ENCODE data around the gene IL21R.
"Not testable (repeated sequence)": the region's sequence is repeated elsewhere in the genome, so short reads cannot be mapped to it uniquely, and the experiment has no call there.

The IL21R gene

DNA sequence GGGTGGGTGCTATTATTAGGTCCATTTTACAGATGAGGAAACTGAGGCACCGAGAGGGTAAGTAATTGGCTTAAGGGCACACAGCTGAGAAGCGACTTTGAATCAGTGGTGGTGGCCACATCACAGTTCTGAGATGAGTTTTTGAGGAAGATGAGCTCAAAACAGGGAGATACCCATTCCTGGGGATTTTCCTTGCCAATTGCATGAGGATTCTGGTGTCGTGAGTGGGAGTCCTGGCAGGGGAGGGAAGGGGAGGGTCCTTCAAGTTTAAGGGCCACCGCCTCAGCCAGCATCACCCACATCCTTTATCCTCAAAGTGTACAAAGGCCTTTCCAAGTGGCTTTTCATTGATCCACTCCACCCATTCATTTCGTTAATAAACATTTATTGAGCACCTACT is 45.3 kb downstream of the IL21R start:
- DNase-seq = no peak

DNA sequence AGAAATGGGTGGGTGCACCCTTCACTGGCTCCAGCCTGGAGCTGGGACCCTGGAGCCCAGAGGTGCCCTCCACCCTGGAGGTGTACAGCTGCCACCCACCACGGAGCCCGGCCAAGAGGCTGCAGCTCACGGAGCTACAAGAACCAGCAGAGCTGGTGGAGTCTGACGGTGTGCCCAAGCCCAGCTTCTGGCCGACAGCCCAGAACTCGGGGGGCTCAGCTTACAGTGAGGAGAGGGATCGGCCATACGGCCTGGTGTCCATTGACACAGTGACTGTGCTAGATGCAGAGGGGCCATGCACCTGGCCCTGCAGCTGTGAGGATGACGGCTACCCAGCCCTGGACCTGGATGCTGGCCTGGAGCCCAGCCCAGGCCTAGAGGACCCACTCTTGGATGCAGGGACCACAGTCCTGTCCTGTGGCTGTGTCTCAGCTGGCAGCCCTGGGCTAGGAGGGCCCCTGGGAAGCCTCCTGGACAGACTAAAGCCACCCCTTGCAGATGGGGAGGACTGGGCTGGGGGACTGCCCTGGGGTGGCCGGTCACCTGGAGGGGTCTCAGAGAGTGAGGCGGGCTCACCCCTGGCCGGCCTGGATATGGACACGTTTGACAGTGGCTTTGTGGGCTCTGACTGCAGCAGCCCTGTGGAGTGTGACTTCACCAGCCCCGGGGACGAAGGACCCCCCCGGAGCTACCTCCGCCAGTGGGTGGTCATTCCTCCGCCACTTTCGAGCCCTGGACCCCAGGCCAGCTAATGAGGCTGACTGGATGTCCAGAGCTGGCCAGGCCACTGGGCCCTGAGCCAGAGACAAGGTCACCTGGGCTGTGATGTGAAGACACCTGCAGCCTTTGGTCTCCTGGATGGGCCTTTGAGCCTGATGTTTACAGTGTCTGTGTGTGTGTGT is 46.8 kb downstream of the IL21R start:
- DNase-seq = no peak

DNA sequence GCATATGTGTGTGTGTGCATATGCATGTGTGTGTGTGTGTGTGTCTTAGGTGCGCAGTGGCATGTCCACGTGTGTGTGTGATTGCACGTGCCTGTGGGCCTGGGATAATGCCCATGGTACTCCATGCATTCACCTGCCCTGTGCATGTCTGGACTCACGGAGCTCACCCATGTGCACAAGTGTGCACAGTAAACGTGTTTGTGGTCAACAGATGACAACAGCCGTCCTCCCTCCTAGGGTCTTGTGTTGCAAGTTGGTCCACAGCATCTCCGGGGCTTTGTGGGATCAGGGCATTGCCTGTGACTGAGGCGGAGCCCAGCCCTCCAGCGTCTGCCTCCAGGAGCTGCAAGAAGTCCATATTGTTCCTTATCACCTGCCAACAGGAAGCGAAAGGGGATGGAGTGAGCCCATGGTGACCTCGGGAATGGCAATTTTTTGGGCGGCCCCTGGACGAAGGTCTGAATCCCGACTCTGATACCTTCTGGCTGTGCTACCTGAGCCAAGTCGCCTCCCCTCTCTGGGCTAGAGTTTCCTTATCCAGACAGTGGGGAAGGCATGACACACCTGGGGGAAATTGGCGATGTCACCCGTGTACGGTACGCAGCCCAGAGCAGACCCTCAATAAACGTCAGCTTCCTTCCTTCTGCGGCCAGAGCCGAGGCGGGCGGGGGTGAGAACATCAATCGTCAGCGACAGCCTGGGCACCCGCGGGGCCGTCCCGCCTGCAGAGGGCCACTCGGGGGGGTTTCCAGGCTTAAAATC is 47.6 kb downstream of the IL21R start:
- peak; percentile 64 for DNase-seq

DNA sequence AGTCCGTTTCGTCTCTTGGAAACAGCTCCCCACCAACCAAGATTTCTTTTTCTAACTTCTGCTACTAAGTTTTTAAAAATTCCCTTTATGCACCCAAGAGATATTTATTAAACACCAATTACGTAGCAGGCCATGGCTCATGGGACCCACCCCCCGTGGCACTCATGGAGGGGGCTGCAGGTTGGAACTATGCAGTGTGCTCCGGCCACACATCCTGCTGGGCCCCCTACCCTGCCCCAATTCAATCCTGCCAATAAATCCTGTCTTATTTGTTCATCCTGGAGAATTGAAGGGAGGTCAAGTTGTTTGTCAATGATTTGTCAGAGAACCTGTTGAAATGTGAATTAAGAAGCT is 48.2 kb downstream of the IL21R start:
- DNase-seq = no peak

DNA sequence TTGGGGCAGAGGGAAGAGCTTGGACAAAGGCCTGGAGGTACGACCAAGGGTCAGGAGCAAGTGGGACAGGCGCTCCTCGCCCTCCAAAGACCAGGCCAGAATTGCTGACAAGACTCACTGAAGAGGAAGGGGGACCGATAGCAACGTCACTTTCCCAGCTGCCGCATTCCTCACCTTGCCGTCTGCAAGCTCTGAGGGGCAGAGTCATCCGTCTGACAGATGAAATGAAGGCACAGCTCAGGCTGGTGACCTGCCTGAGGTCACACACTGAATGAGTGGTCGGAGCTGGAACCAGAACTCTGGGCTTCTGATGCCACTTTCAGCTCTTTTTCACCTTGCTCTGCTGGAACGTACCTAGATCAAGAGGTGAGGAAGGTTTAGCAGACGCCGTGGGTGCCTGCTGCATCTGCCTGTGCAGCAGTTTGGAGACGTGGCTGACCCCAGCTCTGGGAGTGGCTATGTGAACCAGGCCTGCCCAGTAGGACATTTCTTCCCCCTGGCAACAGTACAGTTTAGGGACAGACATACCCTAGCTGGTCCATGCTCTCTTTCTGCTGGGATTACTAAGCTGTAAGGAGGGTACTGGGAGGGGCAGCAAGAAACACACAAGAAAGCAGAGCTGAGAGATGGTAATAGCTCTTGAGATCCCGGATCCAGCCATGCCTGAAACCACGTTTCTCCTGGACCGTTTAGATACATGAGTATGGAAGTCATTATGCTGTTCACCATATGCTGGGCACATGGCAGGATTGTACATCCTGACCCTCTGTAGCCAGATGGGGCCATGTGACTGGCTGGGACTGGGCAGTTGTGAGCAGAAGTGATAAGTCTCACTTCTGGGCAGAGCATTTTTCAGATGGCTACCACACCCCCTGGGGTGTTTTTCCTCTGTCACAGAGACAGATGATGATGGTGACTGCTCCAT is 50.9 kb downstream of the IL21R start:
- no peak for DNase-seq

DNA sequence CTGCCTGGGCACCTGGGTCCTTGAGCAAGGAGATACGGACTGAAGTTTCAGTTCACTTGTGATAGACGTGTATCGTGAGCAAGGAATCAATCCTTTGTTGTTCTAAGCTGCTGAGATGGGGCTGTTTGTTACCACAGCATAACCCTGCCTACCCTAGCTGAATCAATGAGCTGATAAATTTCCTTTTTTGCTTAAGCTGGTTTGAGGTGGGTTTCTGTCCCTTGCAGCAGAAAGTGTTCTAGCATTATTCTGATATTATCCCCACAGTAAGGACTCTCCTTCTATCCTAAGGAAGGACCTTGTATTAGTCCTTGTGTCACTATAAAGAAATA is 51.5 kb downstream of the IL21R start:
- no peak for DNase-seq

DNA sequence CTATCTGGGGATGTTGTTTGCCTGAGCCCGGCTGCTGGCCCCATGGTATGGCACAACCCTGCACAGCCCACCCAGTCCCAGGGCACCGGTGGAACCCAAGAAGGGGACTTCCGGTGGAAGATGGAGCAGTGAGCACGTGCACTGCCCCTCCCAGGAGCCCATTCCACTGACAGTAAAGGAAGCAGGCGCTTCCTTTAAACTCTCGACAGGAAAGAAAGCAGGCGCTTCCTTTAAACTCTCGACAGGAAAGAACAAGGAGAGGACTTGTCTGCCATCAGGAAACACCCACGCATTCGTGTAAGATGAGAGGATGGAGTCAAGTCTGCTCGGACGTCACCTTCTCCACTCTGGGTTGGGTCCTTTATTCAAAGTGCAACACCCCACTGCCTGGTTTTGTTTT is 53.7 kb downstream of the IL21R start:
- no peak for DNase-seq

DNA sequence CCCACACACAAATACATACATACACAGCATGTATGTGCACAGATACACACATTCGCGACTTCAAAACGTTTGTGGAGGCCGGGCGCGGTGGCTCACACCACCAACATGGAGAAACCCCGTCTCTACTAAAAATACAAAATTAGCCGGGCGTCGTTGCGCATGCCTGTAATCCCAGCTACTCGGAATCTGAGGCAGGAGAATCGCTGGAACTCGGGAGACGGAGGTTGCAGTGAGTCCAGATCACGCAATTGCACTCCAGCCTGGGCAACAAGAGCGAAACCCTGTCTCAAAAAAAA is 55.6 kb downstream of the IL21R start:
- not testable (repeated sequence) for DNase-seq

DNA sequence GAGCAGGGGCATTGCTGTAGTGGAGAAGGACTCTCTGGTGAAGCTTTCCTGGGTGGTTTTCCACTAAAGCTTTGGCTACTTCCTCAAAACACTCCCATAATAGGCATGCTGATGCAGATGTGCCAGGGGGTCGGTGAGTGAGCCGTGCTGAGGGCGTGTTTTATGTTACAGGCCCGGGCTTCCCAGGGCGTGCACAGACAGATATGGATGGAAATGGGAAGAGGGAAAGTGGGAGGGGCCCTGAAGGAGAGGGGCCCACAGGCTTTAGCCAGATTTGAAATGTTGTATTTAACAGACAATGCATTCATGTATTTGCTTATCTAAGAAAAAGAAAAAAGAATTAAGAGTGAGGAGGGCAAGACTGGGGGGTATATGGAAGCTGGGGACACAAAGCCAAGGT is 56.3 kb downstream of the IL21R start:
- DNase-seq = no peak

DNA sequence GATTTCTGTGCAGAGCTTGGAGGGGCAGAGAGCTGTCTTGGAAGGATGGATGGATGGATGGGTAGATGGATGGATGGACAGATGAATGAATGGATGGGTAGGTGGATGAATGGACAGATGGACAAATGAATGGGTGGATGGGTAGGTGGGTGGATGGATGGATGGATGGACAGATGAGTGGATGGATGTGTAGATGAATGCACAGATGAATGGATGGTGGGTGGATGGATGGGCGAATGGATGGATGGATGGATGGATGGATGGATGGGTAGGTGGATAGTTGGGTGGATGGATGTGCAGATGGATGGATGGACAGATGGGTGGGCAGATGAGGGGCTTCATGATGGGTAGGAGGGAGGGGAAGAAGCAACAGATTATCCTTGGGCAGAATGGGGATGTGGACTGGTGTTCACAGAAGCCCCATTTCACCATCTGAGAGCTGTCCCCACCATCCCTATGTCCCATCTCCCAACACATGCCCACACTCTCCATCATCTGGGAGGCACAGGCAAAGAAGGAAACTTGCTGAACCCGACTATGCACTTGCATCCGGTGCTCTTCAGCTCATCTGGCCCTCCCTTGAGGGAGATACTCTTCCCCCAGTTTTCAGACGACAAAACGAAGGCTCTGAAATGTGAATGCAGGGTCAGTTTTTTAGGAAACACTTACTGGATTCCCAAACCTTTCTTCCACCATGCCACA is 57.2 kb downstream of the IL21R start:
- DNase-seq = no peak

DNA sequence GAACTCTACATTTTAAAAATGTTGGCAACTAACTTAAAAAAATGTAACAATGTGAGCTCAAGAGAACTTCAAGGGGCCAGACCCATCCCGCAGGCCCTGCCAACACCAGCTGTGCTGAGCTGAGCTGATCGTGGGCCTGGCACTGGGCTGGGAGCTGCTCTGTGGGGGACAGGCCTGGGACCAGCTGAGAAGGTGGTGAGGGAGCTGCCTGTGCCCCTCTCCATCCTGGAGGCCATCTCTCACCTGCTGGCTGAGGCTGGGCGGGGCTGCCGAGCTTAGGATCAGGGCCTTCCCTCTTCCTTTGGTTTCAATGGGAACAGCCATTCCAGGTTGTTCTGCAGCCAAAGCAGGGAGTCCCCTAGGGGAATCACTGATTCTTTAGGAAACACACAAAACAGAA is 58.2 kb downstream of the IL21R start:
- no peak for DNase-seq

DNA sequence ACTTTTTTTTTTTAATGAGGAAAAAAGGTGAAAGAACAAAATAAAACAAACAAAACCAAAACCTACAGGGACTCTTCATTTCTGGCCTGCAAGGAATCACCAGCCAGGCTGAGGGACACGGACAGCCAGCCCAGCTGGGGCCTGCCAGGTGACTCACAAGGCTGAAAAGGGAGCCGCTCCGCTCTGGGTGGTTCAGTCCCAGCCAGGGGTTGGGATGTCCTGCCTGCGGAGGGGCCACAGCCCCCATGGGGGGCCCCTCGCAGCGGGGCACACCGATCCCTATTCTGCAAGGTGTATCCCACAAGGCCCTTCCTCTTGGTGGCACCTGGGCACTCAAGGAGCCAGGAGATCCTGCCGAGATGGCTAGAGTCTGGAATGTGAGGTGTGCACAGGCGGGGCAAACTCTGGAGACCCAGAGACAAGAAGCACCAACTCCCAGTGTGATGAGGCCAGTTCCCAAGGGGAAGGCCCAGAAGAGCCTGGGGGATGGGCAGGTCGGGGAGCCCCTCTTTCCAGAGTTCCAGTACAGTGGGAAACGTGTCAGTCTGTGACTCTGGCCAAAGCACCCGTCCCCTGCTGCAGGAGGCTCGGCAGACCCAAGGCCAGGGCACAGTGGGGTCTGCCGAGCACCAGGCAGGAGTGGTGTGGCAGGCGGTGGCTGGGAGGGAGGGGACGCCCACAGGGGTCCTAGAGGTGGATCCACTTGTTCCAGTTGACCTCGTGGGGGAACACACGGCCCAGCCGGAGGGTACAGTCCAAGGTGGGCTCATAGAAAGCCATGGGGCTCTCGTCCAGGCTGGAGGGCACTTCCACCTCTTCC is 58.9 kb downstream of the IL21R start:
- DNase-seq = no peak

DNA sequence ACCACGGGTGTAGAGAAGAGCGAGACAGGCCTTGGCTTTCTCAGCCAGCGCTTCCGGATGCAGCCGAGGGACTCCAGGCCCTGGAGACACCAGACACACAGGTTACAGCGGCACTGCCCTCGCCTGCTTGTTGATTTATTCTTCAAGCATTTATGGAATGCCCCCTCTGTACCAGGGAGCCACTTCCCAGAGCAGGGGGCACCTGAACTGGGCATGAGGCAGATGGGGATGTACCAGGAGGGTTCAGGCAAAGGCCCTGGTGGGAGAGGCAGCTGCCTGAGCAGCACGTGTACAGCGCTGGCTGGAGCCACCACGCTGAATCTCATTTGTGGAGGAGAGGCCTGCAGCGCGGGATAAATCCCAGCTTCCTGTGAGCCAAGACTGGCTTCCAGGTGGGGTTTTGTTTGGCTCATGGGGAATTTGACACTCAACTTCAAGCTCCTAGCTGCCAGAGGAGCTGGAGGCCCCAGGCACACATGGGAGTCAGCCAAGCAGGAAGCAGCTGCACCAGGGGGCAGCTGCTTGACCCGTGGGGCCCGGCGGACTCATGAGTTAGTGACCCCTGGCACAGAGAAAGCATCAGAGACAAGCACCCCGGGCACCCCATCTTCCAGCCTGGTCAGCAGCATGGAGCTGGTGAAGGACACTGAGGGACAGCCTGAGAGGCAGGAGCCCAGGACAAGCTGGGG is 59.7 kb downstream of the IL21R start:
- no peak for DNase-seq

DNA sequence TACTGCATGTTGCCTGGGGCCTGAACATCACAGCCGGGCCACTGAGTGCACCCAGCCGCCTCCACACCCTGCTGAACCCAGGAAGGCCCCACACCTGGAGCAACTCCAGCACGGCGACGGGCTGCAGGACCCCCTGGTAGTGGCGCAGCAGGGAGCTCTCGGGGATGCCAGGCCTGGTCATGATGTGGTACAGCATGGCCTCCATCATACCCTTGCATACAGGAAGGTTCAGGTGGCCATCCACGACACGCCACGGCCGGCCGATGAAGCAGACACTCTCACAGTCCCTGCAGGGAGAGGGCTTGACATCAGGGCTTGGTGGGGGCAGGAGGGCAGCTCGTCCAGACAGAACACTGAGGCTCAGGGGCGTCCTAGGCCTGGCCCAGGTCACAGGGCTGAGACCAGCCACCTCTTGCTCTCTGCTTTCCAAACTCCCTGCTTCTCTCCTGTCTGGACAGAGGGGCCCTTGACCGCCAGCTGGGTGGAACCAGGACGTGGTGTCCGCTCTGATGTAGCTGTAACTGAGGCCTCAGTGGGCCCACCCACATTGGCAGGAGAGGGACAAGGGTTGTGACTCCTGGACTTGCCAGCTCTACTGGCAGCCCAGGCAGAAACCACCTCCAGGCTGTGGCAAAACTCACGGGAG is 60.3 kb downstream of the IL21R start:
- DNase-seq = no peak

DNA sequence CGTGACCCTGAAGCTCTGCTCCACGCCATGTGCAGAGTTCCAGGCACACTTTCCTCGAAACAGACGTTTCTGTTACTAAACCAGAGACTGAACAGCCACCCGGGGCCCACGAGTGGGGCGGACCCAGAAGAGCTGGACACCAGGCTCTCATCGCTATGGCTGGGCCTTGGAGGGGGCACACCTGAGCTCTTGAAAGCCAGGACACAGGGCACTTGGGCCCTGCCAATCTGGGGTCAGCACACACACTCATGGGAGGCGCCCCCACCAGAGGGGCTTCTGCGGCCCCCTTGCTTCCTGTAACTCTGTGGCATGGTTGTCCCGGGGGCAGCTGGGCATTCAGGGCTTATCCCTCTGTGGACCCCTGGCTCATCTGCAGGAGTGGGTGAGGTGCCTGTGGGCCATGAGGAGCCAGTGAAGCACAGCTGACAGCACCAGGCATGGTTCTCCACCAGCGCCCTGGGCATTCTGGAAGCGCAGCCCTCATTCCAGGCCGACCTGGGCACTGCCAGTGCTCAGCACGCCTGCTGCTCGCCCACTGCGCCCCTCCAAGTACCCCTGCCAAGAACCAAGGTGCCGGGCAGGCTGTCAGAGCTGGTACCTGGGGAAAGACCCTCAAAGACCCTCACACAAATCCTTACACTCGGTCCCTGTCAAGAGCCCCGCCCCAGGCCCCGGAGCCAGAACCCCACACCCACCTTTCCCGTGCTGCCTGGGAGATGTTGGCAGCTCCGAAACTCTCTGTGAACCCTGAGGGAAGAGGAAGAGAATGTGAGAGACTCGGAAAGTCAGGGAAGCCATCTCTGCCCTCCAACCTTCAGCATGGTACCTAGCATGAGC is 61.1 kb downstream of the IL21R start:
- no peak for DNase-seq

DNA sequence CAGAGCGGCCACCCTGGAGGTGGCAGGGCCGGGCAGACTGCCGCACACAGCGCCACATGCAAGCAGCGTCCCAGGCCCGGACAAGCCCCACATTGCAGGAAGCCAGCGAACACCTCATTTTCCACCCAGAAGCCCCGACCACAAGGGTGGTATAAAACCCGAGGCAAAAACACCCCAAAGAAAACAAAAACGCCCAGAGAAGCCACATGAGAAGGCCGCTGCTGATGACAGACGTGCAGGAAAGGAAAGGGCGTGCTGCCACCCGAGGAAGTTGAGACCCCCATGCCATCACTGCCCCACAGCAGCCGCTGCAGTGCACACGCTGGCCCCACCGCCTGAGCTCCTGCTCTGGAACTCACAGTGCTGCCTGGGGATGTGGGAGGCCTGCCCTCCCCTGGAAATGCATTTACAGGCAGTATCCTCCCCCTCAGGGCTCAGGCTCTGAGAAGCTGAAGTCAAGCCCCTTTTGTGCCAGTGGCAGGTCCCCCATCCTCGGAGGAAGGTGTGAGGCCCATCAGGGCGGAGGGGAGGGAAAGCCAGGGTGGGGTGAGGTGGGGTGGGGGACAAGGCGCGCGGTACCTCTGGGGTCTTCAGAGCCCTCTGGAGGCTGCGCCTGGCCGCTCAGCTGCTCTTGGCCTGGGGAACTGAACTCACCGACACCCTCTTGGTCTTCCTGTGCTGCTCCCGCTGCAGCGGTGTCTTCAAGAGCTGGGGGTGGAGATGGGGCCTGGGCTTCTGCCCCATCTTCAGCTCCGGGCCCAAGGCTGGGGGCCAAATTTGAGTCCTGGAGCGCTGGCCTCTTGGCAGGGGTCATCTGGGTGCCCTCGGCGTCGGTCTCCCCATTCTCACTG is 62.0 kb downstream of the IL21R start:
- peak; percentile 63 for DNase-seq

DNA sequence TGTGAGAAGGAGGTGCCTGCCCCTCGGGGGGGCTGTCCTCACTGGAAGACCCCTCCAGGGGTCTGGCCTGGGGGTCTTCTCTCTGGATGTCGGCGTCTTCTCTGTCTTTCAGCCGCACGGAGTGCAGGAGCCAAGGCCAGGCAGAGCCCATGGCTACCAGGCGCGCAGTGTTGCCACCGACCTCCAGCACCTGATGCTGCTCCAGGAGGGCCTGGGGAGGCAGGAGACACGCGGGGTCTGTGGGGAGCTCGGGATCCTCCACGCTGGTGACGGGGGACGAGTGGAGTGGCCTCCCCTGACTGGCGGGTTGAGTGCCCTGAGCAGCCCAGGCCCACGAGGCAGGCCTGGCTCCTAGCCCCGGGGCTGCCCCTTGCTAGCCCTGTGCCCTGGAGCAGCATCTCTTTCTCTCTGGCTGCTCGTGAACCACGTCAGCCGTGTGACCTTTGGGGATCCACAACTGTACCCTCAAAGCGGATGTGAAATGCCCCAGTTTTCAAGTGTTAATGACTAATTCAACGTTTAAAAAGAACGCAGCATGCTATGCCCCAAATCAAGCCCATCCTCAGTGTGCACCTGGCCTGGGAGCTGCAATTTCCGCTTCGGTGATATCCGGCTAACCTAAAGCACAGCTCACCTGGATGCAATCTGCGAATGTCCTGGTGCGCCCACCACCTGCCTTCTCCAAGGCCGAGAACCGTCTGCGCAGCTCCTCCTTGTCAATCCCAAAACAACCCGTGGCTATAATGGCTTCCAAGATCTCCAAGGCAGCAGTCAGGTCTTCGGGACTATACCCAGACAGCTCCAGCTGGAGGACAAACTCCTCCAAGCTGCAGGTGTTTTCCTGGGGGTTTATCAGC is 62.9 kb downstream of the IL21R start:
- DNase-seq = no peak

DNA sequence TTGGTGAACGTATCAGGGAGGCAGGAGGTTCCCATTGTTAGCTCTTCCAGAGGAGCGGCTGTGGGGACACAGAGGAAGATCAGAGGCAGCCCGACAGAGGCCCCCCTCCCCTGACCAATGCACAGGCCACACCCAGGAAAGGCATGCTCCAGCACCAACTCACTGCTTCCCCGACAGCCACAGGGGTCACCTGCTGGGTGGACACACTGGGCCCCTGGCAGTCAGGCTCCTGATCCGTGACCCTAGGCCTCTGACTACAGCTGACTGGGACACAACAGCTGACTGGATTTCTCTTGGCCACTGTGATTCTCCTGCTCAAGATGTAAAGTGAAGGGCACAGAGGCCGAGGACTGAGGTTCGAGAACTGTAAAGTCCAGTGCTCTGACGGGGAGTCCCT is 63.5 kb downstream of the IL21R start:
- no peak for DNase-seq
